PFSK-1 (cell line): ENCODE results near the gene HAND1.

ENCODE experiments used
- FOXP2 ChIP-seq: optimal IDR thresholded peaks from 2 replicates; pipeline ENCODE3; 2011; ENCODE audit warnings: borderline replicate concordance, control low read depth, inconsistent platforms; ENCODE audit not compliant: insufficient read depth; ENCODE audit errors: extremely low read length, extremely low read depth
- POLR2AphosphoS5 ChIP-seq: IDR thresholded peaks from 2 replicates; pipeline ENCODE4 v1.6.1; 2012; ENCODE audit warnings: low read depth, mild to moderate bottlenecking, control low read depth, low read length, moderate library complexity
- SIN3A ChIP-seq: IDR thresholded peaks from 2 replicates; pipeline ENCODE4 v1.6.1; 2012; ENCODE audit warnings: mild to moderate bottlenecking, low read length, moderate library complexity, borderline replicate concordance; ENCODE audit not compliant: insufficient read depth
- TF ChIP-seq, protein P1 (sequence below), 2 experiments: IDR thresholded peaks; 2 replicates each; pipeline versions ENCODE4 v1.6.1 to v1.8.0; 2011 to 2012; ENCODE audit warnings: low read depth in 2 of 2, low read length in 2 of 2, control low read depth in 1 of 2, inconsistent platforms in 1 of 2, mild to moderate bottlenecking in 1 of 2, moderate library complexity in 1 of 2; ENCODE audit not compliant: insufficient read depth in 1 of 2

- TF ChIP-seq, protein P1, sequence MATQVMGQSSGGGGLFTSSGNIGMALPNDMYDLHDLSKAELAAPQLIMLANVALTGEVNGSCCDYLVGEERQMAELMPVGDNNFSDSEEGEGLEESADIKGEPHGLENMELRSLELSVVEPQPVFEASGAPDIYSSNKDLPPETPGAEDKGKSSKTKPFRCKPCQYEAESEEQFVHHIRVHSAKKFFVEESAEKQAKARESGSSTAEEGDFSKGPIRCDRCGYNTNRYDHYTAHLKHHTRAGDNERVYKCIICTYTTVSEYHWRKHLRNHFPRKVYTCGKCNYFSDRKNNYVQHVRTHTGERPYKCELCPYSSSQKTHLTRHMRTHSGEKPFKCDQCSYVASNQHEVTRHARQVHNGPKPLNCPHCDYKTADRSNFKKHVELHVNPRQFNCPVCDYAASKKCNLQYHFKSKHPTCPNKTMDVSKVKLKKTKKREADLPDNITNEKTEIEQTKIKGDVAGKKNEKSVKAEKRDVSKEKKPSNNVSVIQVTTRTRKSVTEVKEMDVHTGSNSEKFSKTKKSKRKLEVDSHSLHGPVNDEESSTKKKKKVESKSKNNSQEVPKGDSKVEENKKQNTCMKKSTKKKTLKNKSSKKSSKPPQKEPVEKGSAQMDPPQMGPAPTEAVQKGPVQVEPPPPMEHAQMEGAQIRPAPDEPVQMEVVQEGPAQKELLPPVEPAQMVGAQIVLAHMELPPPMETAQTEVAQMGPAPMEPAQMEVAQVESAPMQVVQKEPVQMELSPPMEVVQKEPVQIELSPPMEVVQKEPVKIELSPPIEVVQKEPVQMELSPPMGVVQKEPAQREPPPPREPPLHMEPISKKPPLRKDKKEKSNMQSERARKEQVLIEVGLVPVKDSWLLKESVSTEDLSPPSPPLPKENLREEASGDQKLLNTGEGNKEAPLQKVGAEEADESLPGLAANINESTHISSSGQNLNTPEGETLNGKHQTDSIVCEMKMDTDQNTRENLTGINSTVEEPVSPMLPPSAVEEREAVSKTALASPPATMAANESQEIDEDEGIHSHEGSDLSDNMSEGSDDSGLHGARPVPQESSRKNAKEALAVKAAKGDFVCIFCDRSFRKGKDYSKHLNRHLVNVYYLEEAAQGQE (IDR thresholded peaks at IDR 0.05; ENCODE audit: insufficient read depth in 1 of 2, low read depth in 2 of 2, low read length in 2 of 2) = no peak
- no peak for TF ChIP-seq POLR2AphosphoS5
- no peak for TF ChIP-seq FOXP2
- no peak for TF ChIP-seq SIN3A
Observed at GRCh38 chr5:154487541-154487940, 9.5 kb upstream of the HAND1 start.
